Measurements from ENCODE around the gene SLC24A4. TPM values are rescaled to one million over a fixed set of nuclear protein-coding genes. Genes with fewer than 3 reads are reported as not detected.

SLC24A4 gene
- total and polyA plus RNA-seq, 2 donors: 0.66 to 0.80 TPM

DNA sequence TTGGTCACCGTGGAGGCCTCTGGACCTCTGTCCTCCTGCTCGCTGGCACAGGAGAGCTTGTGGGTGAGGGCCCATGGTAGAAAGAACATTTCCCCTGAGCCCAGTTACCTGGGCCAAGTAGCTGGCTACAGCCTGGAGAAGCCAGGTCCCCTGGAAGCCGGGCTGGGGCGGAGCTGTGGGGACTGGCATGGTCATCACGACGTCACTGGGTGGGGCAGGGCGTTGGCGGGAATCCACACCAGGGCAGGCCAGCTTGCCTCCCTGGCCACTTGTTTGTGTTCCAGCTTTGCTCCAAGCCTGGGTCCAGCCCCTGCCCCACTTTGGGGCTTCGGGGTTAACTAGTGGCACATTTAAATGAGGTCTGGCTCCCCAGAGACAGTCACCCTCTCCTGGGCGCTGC lies 35.0 kb upstream of the SLC24A4 start:
- Histone ChIP-seq H3K27me3 (ENCODE audit: control insufficient read depth in 2 of 2, insufficient read depth in 1 of 2, low read length in 1 of 2) (peaks cover 2 to 7% of the 10 kb centered on the region in 2 donors), H3K27ac (ENCODE audit: low read depth in 1 of 2, low read length in 1 of 2) (no peak overlapping the region), H3K4me3 (ENCODE audit: low read length in 2 of 2) (no peak overlapping the region), H3K36me3 (ENCODE audit: control insufficient read depth in 2 of 2, insufficient read depth in 2 of 2, low read length in 1 of 2) (no peaks in the 10 kb centered on the region), H3K4me1 (ENCODE audit: control insufficient read depth in 2 of 2, insufficient read depth in 2 of 2, low read length in 2 of 2) (no peaks in the 10 kb centered on the region), H3K9me3 (ENCODE audit: control insufficient read depth in 2 of 2, insufficient read depth in 1 of 2, low read length in 1 of 2) (no peaks in the 10 kb centered on the region)
- WGBS: 94% methylated on average over 10 of the region's 10 CpGs
- no peak for DNase-seq (ENCODE audit: low read depth in 6 of 9, low spot score in 9 of 9)

DNA sequence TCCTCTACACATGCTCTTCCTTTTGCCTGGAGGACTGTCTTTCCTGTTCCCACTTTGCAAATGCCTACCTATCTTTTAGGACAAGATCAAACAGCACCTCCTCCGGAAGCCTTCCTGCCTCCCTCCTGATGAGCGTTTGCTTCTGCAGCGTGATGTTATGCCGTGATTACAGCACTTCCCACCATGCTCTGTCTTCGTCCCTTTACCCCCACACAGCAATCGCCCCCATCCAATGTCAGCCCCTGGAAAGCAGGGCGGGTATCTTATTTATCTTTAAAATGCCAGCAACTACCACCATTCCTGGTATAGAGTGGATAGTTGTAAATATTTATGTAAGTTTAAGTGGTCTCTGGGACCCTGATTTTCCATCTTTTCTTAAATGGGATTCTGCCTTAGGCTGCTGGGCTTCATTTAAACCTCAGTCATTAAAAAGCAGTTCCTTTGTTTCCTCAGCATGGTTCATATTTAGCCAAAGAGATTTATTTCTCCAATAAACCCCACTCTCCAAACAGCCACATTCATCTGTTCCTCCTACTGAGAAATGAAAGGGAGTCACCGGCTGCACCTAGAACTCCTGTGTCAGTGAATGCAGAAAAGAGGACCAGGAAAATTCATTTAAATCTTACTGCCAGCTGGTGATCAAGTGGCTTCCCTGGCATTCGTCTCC lies 33.8 kb upstream of the SLC24A4 start:
- H3K36me3 ChIP-seq (ENCODE audit: control insufficient read depth in 2 of 2, insufficient read depth in 2 of 2, low read length in 1 of 2): no peaks in the 10 kb centered on the region
- 78% methylated on average over 9 of the region's 9 CpGs for whole genome bisulfite sequencing
- H3K27me3 ChIP-seq (ENCODE audit: control insufficient read depth in 2 of 2, insufficient read depth in 1 of 2, low read length in 1 of 2): peaks cover 2 to 7% of the 10 kb centered on the region in 2 donors
- H3K4me1 ChIP-seq (ENCODE audit: control insufficient read depth in 2 of 2, insufficient read depth in 2 of 2, low read length in 2 of 2): no peaks in the 10 kb centered on the region
- no peak overlapping the region for H3K27ac ChIP-seq (ENCODE audit: low read depth in 1 of 2, low read length in 1 of 2)
- no peaks in the 10 kb centered on the region for H3K9me3 ChIP-seq (ENCODE audit: control insufficient read depth in 2 of 2, insufficient read depth in 1 of 2, low read length in 1 of 2)
- no peak overlapping the region for H3K4me3 ChIP-seq (ENCODE audit: low read length in 2 of 2)
- DNase-seq (ENCODE audit: low read depth in 6 of 9, low spot score in 9 of 9): no peak

DNA sequence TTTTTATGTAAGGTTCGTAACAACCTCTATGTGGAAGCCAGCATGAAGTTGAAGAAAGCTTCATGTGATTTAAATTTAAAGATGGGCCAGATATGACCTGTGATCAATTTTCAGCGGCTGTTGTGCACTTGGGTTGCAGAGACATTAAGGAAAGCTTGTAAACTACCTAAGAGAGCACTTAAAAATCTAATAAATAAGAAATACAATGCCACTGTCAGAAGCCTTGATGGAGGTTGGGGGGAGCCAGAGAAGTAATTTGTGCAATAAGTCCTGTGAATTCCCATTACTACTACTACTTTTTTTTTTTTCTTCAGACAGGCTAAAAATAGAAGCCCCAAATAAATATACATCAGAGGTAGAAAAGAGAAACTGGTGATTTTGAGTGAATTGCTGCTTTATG lies 30.3 kb upstream of the SLC24A4 start:
- WGBS: 98% methylated on average over 2 of the region's 2 CpGs
- Histone ChIP-seq H3K4me1 (ENCODE audit: control insufficient read depth in 2 of 2, insufficient read depth in 2 of 2, low read length in 2 of 2) (no peaks in the 10 kb centered on the region), H3K27ac (ENCODE audit: low read depth in 1 of 2, low read length in 1 of 2) (no peak overlapping the region), H3K9me3 (ENCODE audit: control insufficient read depth in 2 of 2, insufficient read depth in 1 of 2, low read length in 1 of 2) (no peaks in the 10 kb centered on the region), H3K36me3 (ENCODE audit: control insufficient read depth in 2 of 2, insufficient read depth in 2 of 2, low read length in 1 of 2) (no peaks in the 10 kb centered on the region), H3K27me3 (ENCODE audit: control insufficient read depth in 2 of 2, insufficient read depth in 1 of 2, low read length in 1 of 2) (peaks cover 2 to 13% of the 10 kb centered on the region in 2 donors), H3K4me3 (ENCODE audit: low read length in 2 of 2) (no peak overlapping the region)
- DNase-seq (ENCODE audit: low read depth in 6 of 9, low spot score in 9 of 9): no peak

DNA sequence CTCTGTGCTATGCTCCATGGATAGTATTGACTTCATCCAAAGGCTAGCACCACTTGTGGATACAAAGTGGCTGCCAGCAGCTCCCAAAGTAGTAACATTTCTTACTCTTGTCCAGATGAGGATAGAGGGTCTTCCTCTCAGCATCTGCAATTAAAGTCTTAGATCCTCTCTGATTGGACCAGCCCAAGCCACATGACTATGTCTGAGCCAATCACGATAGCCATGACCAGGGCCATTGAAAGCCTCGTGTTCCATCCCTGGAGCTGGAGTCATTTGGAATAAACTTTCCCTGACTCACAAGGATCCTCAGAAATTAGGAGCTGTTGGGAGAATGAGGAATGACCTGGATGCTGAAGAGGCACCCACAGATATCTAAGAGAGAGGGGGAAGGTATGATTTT lies 28.5 kb upstream of the SLC24A4 start:
- Histone ChIP-seq H3K9me3 (ENCODE audit: control insufficient read depth in 2 of 2, insufficient read depth in 1 of 2, low read length in 1 of 2) (no peaks in the 10 kb centered on the region), H3K36me3 (ENCODE audit: control insufficient read depth in 2 of 2, insufficient read depth in 2 of 2, low read length in 1 of 2) (no peaks in the 10 kb centered on the region), H3K27ac (ENCODE audit: low read depth in 1 of 2, low read length in 1 of 2) (no peak overlapping the region), H3K4me1 (ENCODE audit: control insufficient read depth in 2 of 2, insufficient read depth in 2 of 2, low read length in 2 of 2) (no peaks in the 10 kb centered on the region), H3K27me3 (ENCODE audit: control insufficient read depth in 2 of 2, insufficient read depth in 1 of 2, low read length in 1 of 2) (peaks cover 0 to 16% of the 10 kb centered on the region in 2 donors), H3K4me3 (ENCODE audit: low read length in 2 of 2) (no peak overlapping the region)
- DNase-seq (ENCODE audit: low read depth in 6 of 9, low spot score in 9 of 9): no peak
- WGBS: 91% methylated on average over 2 of the region's 2 CpGs

GRCh38 chr14:92297818-92298595 lies 25.0 kb upstream of the SLC24A4 start:
- Histone ChIP-seq H3K36me3 (ENCODE audit: control insufficient read depth in 2 of 2, insufficient read depth in 2 of 2, low read length in 1 of 2) (no peaks in the 10 kb centered on the region), H3K27ac (ENCODE audit: low read depth in 1 of 2, low read length in 1 of 2) (no peak overlapping the region), H3K9me3 (ENCODE audit: control insufficient read depth in 2 of 2, insufficient read depth in 1 of 2, low read length in 1 of 2) (no peaks in the 10 kb centered on the region), H3K27me3 (ENCODE audit: control insufficient read depth in 2 of 2, insufficient read depth in 1 of 2, low read length in 1 of 2) (peaks cover 0 to 28% of the 10 kb centered on the region in 2 donors), H3K4me1 (ENCODE audit: control insufficient read depth in 2 of 2, insufficient read depth in 2 of 2, low read length in 2 of 2) (no peaks in the 10 kb centered on the region), H3K4me3 (ENCODE audit: low read length in 2 of 2) (no peak overlapping the region)
- DNase-seq (ENCODE audit: low read depth in 6 of 9, low spot score in 9 of 9): no peak
- 90% methylated on average over 6 of the region's 6 CpGs for WGBS

GRCh38 chr14:92302481-92302880 lies 20.5 kb upstream of the SLC24A4 start:
- no peak overlapping the region for H3K27ac ChIP-seq (ENCODE audit: low read depth in 1 of 2, low read length in 1 of 2)
- H3K9me3 ChIP-seq (ENCODE audit: control insufficient read depth in 2 of 2, insufficient read depth in 1 of 2, low read length in 1 of 2): no peaks in the 10 kb centered on the region
- H3K4me1 ChIP-seq (ENCODE audit: control insufficient read depth in 2 of 2, insufficient read depth in 2 of 2, low read length in 2 of 2): no peaks in the 10 kb centered on the region
- H3K4me3 ChIP-seq (ENCODE audit: low read length in 2 of 2): no peak overlapping the region
- DNase-seq (ENCODE audit: low read depth in 6 of 9, low spot score in 9 of 9): no peak
- 90% methylated on average over 5 of the region's 5 CpGs for WGBS
- no peaks in the 10 kb centered on the region for H3K36me3 ChIP-seq (ENCODE audit: control insufficient read depth in 2 of 2, insufficient read depth in 2 of 2, low read length in 1 of 2)
- peaks cover 0 to 27% of the 10 kb centered on the region in 2 donors for H3K27me3 ChIP-seq (ENCODE audit: control insufficient read depth in 2 of 2, insufficient read depth in 1 of 2, low read length in 1 of 2)

GRCh38 chr14:92308716-92309115 lies 14.2 kb upstream of the SLC24A4 start:
- Histone ChIP-seq H3K4me1 (ENCODE audit: control insufficient read depth in 2 of 2, insufficient read depth in 2 of 2, low read length in 2 of 2) (peaks cover 4 to 6% of the 10 kb centered on the region in 2 donors), H3K9me3 (ENCODE audit: control insufficient read depth in 2 of 2, insufficient read depth in 1 of 2, low read length in 1 of 2) (no peaks in the 10 kb centered on the region), H3K27me3 (ENCODE audit: control insufficient read depth in 2 of 2, insufficient read depth in 1 of 2, low read length in 1 of 2) (peaks cover 0 to 2% of the 10 kb centered on the region in 2 donors), H3K4me3 (ENCODE audit: low read length in 2 of 2) (no peak overlapping the region), H3K27ac (ENCODE audit: low read depth in 1 of 2, low read length in 1 of 2) (no peak overlapping the region), H3K36me3 (ENCODE audit: control insufficient read depth in 2 of 2, insufficient read depth in 2 of 2, low read length in 1 of 2) (no peaks in the 10 kb centered on the region)
- 91% methylated on average over 8 of the region's 8 CpGs for WGBS
- no peak for DNase-seq (ENCODE audit: low read depth in 6 of 9, low spot score in 9 of 9)

- peaks cover 0 to 2% of the 10 kb centered on the region in 2 donors for H3K27me3 ChIP-seq (ENCODE audit: control insufficient read depth in 2 of 2, insufficient read depth in 1 of 2, low read length in 1 of 2)
- no peak overlapping the region for H3K27ac ChIP-seq (ENCODE audit: low read depth in 1 of 2, low read length in 1 of 2)
- peaks cover 4 to 6% of the 10 kb centered on the region in 2 donors for H3K4me1 ChIP-seq (ENCODE audit: control insufficient read depth in 2 of 2, insufficient read depth in 2 of 2, low read length in 2 of 2)
- WGBS: 81% methylated on average over 7 of the region's 7 CpGs
- no peak overlapping the region for H3K4me3 ChIP-seq (ENCODE audit: low read length in 2 of 2)
- H3K9me3 ChIP-seq (ENCODE audit: control insufficient read depth in 2 of 2, insufficient read depth in 1 of 2, low read length in 1 of 2): no peaks in the 10 kb centered on the region
- no peak for DNase-seq (ENCODE audit: low read depth in 6 of 9, low spot score in 9 of 9)
- no peaks in the 10 kb centered on the region for H3K36me3 ChIP-seq (ENCODE audit: control insufficient read depth in 2 of 2, insufficient read depth in 2 of 2, low read length in 1 of 2)
These were observed 12.9 kb upstream of the SLC24A4 start for GRCh38 chr14:92309968-92310530.

DNA sequence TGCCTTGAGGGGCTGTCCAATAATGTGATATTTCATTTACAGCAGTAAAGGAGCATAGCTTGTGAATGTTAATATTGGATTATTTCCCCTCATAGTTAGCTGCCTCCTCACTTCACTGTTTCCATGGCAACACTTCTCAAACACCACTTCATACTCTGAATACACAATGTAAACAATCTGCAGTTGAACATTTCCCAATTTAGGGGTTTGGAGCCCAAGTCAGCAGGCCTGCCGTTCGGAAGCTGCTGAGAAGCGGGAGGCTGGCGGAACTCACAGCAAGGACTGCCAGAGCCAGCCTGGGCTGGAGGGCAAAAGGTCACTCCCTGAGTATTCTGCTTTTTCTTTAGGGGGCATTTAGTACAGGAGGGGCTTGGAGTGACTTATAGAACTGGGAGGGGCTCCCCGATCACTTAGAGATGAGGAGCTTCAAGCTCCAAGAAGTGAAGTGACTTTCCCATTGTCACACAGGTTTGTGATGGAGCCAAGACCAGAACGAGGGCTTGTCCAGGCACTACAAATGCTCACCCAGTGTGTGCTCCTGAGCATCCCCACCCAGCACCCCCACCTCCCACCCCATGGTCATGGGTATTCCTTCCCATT lies 12.1 kb upstream of the SLC24A4 start:
- no peaks in the 10 kb centered on the region for H3K9me3 ChIP-seq (ENCODE audit: control insufficient read depth in 2 of 2, insufficient read depth in 1 of 2, low read length in 1 of 2)
- peaks cover 0 to 2% of the 10 kb centered on the region in 2 donors for H3K27me3 ChIP-seq (ENCODE audit: control insufficient read depth in 2 of 2, insufficient read depth in 1 of 2, low read length in 1 of 2)
- DNase-seq (ENCODE audit: low read depth in 6 of 9, low spot score in 9 of 9): no peak
- WGBS: 97% methylated on average over 6 of the region's 6 CpGs
- H3K27ac ChIP-seq (ENCODE audit: low read depth in 1 of 2, low read length in 1 of 2): no peak overlapping the region
- H3K4me3 ChIP-seq (ENCODE audit: low read length in 2 of 2): no peak overlapping the region
- H3K4me1 ChIP-seq (ENCODE audit: control insufficient read depth in 2 of 2, insufficient read depth in 2 of 2, low read length in 2 of 2): peaks cover 4 to 6% of the 10 kb centered on the region in 2 donors
- no peaks in the 10 kb centered on the region for H3K36me3 ChIP-seq (ENCODE audit: control insufficient read depth in 2 of 2, insufficient read depth in 2 of 2, low read length in 1 of 2)
